Measurements from ENCODE around the gene YEATS2. TPM values are rescaled to one million over a fixed set of nuclear protein-coding genes. Genes with fewer than 3 reads are reported as not detected.
"Not testable (repeated sequence)": the region's sequence is repeated elsewhere in the genome, so short reads cannot be mapped to it uniquely, and the experiment has no call there.

The YEATS2 gene
- total RNA-seq, 1 experiment from 2014 or later: 17.8 TPM

- not testable (repeated sequence) for DNase-seq (ENCODE audit: low spot score)
Observed at GRCh38 chr3:183776451-183776850, 78.9 kb downstream of the YEATS2 start.

DNA sequence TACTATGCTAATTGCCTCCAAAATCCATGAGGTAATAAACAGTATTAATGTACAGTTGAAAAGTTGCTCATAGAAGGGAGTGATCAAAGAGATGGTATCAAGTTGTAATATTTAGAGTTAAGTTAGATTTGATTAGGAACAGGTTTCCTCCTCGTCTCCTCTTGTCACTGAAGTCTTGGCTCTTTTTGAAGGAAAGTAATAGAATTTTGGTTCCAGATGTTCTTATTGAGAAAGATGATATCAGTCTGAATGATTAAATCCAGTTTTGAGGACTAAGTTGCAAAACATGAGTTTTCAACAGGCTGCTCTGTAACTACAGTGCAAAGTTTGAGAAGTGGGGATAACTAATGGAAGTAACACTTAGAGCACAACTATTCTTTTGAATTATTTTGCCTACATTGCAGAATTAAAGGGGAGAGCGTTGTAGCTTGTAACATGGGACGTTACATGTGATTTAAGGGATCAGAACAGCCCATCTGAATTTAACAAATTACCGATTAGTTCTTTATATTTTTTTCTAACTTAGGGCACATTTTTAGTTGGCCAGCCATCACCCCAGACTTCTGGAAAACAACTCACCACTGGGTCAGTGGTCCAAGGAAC lies 79.5 kb downstream of the YEATS2 start:
- no peak for DNase-seq (ENCODE audit: low spot score)

DNA sequence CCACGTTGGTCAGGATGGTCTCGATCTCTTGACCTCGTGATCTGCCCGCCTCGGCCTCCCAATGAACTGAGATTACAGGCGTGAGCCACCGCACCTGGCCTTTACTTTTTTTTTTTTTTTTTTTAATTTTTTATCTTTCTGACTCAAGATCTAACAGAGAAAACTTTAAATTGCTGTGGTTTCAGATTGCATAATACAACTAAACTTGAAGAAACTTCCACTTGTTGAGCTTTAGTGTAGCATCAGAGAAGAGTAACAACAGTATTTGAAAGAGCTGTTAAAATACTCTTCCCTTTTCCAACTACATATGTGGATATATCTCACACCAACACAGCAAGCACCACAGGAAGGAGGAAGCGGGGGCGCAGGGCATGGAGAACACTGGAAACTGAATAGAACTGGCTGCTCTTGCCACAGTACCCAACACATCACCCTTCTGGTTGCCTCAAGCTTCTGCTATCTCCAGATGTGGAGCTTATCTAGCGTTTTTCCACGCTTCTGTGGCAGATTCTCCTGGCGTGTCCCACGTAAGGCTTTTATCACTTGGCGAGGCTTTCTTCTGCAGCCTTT lies 82.4 kb downstream of the YEATS2 start:
- no peak for DNase-seq (ENCODE audit: low spot score)

- no peak for DNase-seq (ENCODE audit: low spot score)
Observed at GRCh38 chr3:183781246-183781645, 83.6 kb downstream of the YEATS2 start.

- no peak for DNase-seq (ENCODE audit: low spot score)
Observed at GRCh38 chr3:183782576-183783276, 85.1 kb downstream of the YEATS2 start.

DNA sequence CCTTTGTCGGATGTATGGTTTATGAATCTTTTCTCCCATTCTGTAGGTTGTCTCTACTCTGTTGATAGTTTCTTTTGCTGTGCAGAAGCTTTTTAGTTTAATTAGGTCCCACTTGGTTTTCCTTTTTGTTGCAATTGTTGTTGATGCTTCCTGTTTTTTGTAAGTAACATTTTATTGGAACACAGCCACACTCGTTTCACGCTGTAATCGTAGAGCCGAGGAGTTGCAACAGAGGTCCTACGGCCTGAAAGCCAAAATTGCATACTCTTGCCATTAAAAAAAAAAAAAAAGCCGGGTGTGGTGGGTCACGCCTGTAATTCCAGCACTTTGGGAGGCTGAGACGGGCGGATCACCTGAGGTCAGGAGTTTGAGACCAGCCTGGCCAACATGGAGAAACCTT lies 86.9 kb downstream of the YEATS2 start:
- not testable (repeated sequence) for DNase-seq (ENCODE audit: low spot score)

GRCh38 chr3:183789826-183790225 lies 92.2 kb downstream of the YEATS2 start:
- DNase-seq (ENCODE audit: low spot score): no peak

DNA sequence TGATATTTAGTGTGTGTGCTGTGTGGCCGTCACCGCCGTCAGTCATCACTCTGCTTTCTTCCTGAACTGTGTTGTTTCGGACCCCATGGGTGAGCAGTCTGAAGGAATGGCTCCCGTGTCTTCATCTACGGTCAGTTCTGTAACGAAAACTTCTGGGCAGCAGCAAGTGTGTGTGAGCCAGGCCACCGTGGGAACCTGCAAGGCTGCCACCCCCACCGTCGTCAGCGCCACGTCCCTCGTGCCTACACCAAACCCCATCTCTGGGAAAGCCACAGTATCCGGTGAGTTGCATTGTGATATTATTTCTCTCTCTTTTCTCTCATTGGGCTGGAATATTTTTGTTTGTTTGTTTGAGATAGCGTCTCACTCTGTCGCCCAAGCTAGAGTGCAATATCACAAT lies 93.1 kb downstream of the YEATS2 start:
- no peak for DNase-seq (ENCODE audit: low spot score)

- DNase-seq (ENCODE audit: low spot score): no peak
Observed at GRCh38 chr3:183792976-183793375, 95.4 kb downstream of the YEATS2 start.

- no peak for DNase-seq (ENCODE audit: low spot score)
Observed at GRCh38 chr3:183794452-183794851, 96.9 kb downstream of the YEATS2 start.

DNA sequence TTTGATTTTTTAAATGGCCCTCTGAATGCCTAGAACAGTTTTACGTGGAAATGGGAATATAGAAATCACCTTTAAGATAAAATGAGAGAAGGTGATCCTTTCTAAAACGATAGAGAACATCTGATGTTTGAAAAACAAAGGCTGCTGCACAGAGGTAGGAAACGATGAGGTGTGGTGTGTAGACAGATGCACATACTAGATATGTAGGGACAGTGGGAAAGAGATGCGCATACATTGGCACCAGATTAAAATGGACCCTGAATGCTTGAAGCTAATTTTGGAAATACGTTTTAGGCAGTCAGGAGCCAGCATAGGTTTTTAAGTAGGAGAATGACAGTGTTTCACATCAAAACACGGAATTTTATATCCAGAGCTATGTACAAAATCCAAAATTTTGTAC lies 98.8 kb downstream of the YEATS2 start:
- DNase-seq (ENCODE audit: low spot score): no peak

GRCh38 chr3:183797996-183798395 lies 100.4 kb downstream of the YEATS2 start:
- DNase-seq (ENCODE audit: low spot score): no peak

- no peak for DNase-seq (ENCODE audit: low spot score)
Observed at GRCh38 chr3:183799461-183799860, 101.9 kb downstream of the YEATS2 start.

DNA sequence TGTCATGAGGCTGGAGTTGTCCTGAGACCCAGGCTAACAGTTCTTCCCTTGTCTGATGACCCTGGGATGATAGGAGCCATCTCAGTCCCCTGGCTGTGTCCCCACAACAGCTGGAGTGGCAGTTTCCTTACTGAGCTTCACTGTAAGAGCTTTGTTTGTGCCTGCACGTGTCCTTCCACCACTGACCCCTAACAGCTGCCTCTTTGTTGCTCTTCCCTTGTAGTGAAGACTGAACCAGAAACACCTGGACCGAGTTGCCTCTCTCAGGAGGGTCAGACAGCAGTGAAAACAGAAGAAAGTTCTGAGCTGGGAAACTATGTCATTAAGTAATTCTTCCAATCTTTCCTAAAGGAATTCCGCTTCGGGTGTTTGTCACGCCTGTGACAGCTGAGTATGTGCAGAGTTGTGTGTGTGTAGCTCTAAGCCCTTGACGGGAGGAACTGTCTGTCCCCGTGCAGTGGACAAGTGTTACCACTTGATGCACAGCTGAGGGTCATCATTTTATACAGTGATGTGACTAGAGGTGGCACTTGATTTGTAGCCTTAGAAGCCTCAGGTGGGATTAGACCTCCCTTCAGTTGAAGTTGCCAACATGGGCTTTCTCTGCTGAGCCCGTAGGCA lies 102.8 kb downstream of the YEATS2 start:
- DNase-seq (ENCODE audit: low spot score): no peak

- DNase-seq (ENCODE audit: low spot score): no peak
Observed at GRCh38 chr3:183801601-183802000, 104.0 kb downstream of the YEATS2 start.

GRCh38 chr3:183802989-183803388 lies 105.4 kb downstream of the YEATS2 start:
- no peak for DNase-seq (ENCODE audit: low spot score)

- no peak for DNase-seq (ENCODE audit: low spot score)
Observed at GRCh38 chr3:183807209-183807728, 109.7 kb downstream of the YEATS2 start.

- no peak for DNase-seq (ENCODE audit: low spot score)
Observed at GRCh38 chr3:183807881-183808280, 110.3 kb downstream of the YEATS2 start.

- DNase-seq (ENCODE audit: low spot score): no peak
Observed at GRCh38 chr3:183808355-183808754, 110.8 kb downstream of the YEATS2 start.

GRCh38 chr3:183809270-183809669 lies 111.7 kb downstream of the YEATS2 start:
- no peak for DNase-seq (ENCODE audit: low spot score)

DNA sequence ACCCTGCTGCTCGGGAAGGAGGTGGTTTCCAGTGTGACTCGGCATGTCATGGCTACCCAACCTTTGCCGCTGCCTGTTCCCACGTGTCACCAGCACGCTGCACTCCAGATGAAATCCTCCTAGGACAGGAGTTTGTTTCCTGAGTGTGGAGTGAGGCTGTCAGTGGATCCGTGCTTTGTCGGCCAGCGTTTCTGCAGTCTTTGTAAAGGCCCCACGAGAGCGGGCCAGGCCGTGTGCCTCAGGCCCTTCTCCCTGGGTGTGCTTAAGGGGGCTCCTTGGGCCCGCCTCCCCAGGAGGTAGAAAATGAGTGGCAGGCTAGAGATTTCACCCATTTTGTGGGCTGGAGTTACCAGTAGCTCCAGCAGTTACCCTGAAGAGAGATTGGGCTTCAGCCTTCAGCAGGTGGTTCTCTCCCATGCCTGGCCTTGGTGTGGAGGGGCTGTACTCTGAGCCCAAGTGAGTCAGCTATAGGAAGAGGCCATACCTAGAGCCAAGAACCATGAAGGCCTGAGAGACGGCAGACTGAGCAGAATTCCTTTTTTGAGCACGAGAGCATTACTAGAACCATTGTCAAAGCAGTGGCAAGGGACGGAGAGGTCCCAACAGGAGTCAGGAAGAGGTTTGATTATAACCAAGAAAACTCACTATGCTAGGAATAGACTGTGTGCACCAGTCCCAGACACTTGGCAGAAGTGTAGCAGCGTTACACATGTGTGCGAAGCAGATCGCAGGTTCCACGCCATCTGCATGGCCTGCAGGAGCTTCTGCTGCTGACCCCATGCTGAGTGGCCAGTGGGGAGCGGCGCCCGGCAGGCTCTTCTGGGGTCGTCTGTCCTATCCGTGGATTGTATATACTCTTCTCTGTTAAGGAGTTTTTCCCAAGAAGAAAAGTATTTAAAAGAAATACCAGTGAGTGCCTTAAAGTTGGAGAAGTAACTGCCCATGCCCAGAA lies 113.3 kb downstream of the YEATS2 start:
- no peak for DNase-seq (ENCODE audit: low spot score)

Measured in A172 (cell line).